MCF 10A (cell line): ENCODE measurements around the gene TNS3. TPM values are rescaled to one million over a fixed set of nuclear protein-coding genes. Genes with fewer than 3 reads are reported as not detected.

Source experiments
- BruUV-seq: library from RNA; stranded (reverse); fragments of 400-500 nt; replicated peaks from 2 replicates; lab custom pipeline; 2021; lab: Mats Ljungman, UMichigan
- CTCF ChIA-PET: fragments of 300-600 bp; sonication (Branson Sonifier 250); formaldehyde crosslinking; extraction: SDS; loops from one replicate; lab custom pipeline; 2021; ENCODE audit warnings: antibody characterized with exemption, inconsistent platforms; lab: Yijun Ruan, JAX
- POLR2A ChIA-PET: fragments of 300-600, 350-650 bp; sonication (Branson Sonifier 250); formaldehyde crosslinking; extraction: SDS; loops from one replicate; lab custom pipeline; 2020; ENCODE audit warnings: antibody characterized with exemption, inconsistent platforms; lab: Yijun Ruan, JAX
- DNase-seq: peaks from one replicate; pipeline ENCODE4 v3.0.0-alpha.2; 2018; ENCODE audit not compliant: unreplicated experiment
- H3K27ac Mint-ChIP-seq: one replicate; pipeline ENCODE4 v1.8.0; 2022; ENCODE audit warnings: mild to moderate bottlenecking, low read depth, mixed read lengths; ENCODE audit not compliant: unreplicated experiment
- H3K27me3 Mint-ChIP-seq: one replicate; pipeline ENCODE4 v1.8.0; 2022; ENCODE audit warnings: mixed read lengths; ENCODE audit not compliant: insufficient read depth, unreplicated experiment
- H3K36me3 Mint-ChIP-seq: one replicate; pipeline ENCODE4 v1.8.0; 2022; ENCODE audit warnings: mild to moderate bottlenecking, moderate library complexity, mixed read lengths; ENCODE audit not compliant: insufficient read depth, unreplicated experiment
- H3K4me1 Mint-ChIP-seq: one replicate; pipeline ENCODE4 v1.8.0; 2022; ENCODE audit warnings: mixed read lengths; ENCODE audit not compliant: insufficient read depth, unreplicated experiment
- H3K4me3 Mint-ChIP-seq: one replicate; pipeline ENCODE4 v1.8.0; 2022; ENCODE audit warnings: mild to moderate bottlenecking, moderate library complexity, mixed read lengths; ENCODE audit not compliant: unreplicated experiment
- H3K9me3 Mint-ChIP-seq: one replicate; pipeline ENCODE4 v1.8.0; 2022; ENCODE audit warnings: mixed read lengths; ENCODE audit not compliant: unreplicated experiment
- CTCF ChIP-seq: fragments of 200-600 bp; IDR thresholded peaks from one replicate; pipeline ENCODE4 v1.8.0; 2022; ENCODE audit warnings: antibody characterized with exemption, mild to moderate bottlenecking; ENCODE audit not compliant: unreplicated experiment
- intact Hi-C: fragments of 100-400 bp; cut with micrococcal nuclease; formaldehyde crosslinking; loops from 2 replicates; pipeline ENCODE4 v1.14.1; 2022
- total RNA-seq: library from RNA; stranded (reverse); gene quantifications from 2 replicates; pipeline ENCODE4 v1.2.3, GENCODE V29; 2022

The TNS3 gene
- total RNA-seq, 1 experiment from 2014 or later, result 30.1 TPM

- CTCF ChIA-PET, result no interaction called here
- H3K4me1 Mint-ChIP-seq, result peaks cover 24% of the 10 kb centered on the region
- intact Hi-C loops, result no loop called here
- DNase-seq, result no peak
- peaks cover 65% of the 10 kb centered on the region for H3K36me3 Mint-ChIP-seq
- no peak overlapping the region for H3K27ac Mint-ChIP-seq
- no TSS peak for BruUV-seq
- POLR2A ChIA-PET, result no interaction called here
- no peak for TF ChIP-seq CTCF
- H3K4me3 Mint-ChIP-seq, result no peak overlapping the region
- no peaks in the 10 kb centered on the region for H3K27me3 Mint-ChIP-seq
- no peaks in the 10 kb centered on the region for H3K9me3 Mint-ChIP-seq
Observed at GRCh38 chr7:47411281-47411869, 170.5 kb downstream of the TNS3 start.

- no TSS peak for BruUV-seq
- no peak for TF ChIP-seq CTCF
- intact Hi-C loops, result loop anchor here (5.0 kb wide), 1 partner anchor 71 kb away; no protein-coding TSS in a partner anchor
- no peak overlapping the region for H3K27ac Mint-ChIP-seq
- H3K4me1 Mint-ChIP-seq, result peaks cover 36% of the 10 kb centered on the region
- ChIA-PET POLR2A (no interaction called here), CTCF (interaction anchor here (0.6 kb wide), 1 partner anchor 124 kb away, joined by 3 read pairs; no protein-coding TSS in a partner anchor)
- no peak for DNase-seq
- H3K4me3 Mint-ChIP-seq, result no peak overlapping the region
- H3K36me3 Mint-ChIP-seq, result peaks cover 59% of the 10 kb centered on the region
- H3K9me3 Mint-ChIP-seq, result no peaks in the 10 kb centered on the region
- no peaks in the 10 kb centered on the region for H3K27me3 Mint-ChIP-seq
Observed at GRCh38 chr7:47408675-47409074, 173.2 kb downstream of the TNS3 start.

GRCh38 chr7:47407821-47408674, 173.9 kb downstream of the TNS3 start:
- Mint-ChIP-seq H3K36me3 (peaks cover 58% of the 10 kb centered on the region), H3K4me3 (no peak overlapping the region), H3K4me1 (peaks cover 41% of the 10 kb centered on the region), H3K27me3 (no peaks in the 10 kb centered on the region), H3K9me3 (no peaks in the 10 kb centered on the region), H3K27ac (no peak overlapping the region)
- POLR2A ChIA-PET, result no interaction called here
- TF ChIP-seq CTCF, result no peak
- BruUV-seq, result no TSS peak
- CTCF ChIA-PET, result interaction anchor here (0.5 to 1.1 kb wide), 2 partner anchors 141 to 160 kb away, joined by 3 to 4 read pairs; no protein-coding TSS in a partner anchor
- intact Hi-C loops, result loop anchor here (5.0 kb wide), 1 partner anchor 71 kb away; no protein-coding TSS in a partner anchor
- no peak for DNase-seq

GRCh38 chr7:47407136-47407535, 174.8 kb downstream of the TNS3 start:
- intact Hi-C loops, result loop anchor here (5.0 kb wide), 1 partner anchor 70 kb away; no protein-coding TSS in a partner anchor
- H3K27ac Mint-ChIP-seq, result no peak overlapping the region
- H3K4me1 Mint-ChIP-seq, result peaks cover 41% of the 10 kb centered on the region
- no peak for TF ChIP-seq CTCF
- peaks cover 58% of the 10 kb centered on the region for H3K36me3 Mint-ChIP-seq
- H3K4me3 Mint-ChIP-seq, result no peak overlapping the region
- BruUV-seq, result no TSS peak
- no peaks in the 10 kb centered on the region for H3K27me3 Mint-ChIP-seq
- ChIA-PET CTCF (interaction anchor here (0.5 to 1.1 kb wide), 2 partner anchors 140 to 161 kb away, joined by 3 to 4 read pairs; no protein-coding TSS in a partner anchor), POLR2A (no interaction called here)
- DNase-seq, result no peak
- no peaks in the 10 kb centered on the region for H3K9me3 Mint-ChIP-seq
